Adipose tissue (tissue), 3 donors: ENCODE measurements around the gene CHST11. TPM values are rescaled to one million over a fixed set of nuclear protein-coding genes. Genes with fewer than 3 reads are reported as not detected.

ENCODE experiments used
- H3K27ac ChIP-seq: one replicate; pipeline ENCODE4 v1.5.1; 2013; ENCODE audit warnings: low read depth, low read length
- WGBS, 3 donors: extraction: QIAGEN DNeasy Blood & Tissue Kit; methylation state at CpG; one replicate each; pipeline ENCODE4 v1.1.7; 2013; 5-methylcytosine and 5-hydroxymethylcytosine counted together
- polyA plus RNA-seq, 3 donors: library from polyadenylated mRNA; stranded (reverse); fragments of 200-250 nt; gene quantifications; one replicate each; pipeline ENCODE4 v1.2.3, GENCODE V29; 2013
- donor health status: healthy with polysubstance abuse.
- donor health status: Bipolar disorder and iron deficiency.
- donor health status: healthy.

CHST11 gene
- polyA plus RNA-seq, 3 donors = 2.0 to 6.6 (median 3.6) TPM

DNA sequence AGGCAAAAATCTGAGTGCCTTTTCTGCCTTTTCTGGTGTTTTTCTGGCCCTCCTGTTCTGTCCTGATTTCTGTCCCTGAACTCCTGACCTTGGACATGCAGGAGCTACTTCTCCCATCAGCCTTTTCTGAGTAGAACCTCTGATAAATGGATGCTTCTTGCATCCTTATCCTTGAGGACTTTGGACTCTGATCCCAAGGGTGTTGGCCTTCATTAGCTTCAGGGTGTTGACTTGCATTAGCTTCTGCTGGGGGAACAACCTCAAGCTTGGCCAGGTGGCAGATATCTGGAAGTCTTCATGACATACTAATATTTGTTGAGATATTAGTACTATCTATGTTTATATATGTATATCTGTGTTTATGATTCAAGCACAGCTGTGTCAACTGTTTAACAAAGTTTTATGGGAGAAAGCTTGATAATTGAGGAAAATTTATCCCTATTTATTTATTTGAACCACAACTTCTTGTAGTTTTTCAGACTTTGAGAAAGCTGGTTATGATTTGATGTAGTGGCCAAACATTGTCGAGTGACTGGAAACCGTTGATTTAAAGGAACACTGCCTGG, 124.3 kb downstream of the CHST11 start:
- WGBS, 3 donors = 19 to 83% (median 76%) methylated on average over 2 of the region's 2 CpGs
- H3K27ac ChIP-seq = no peak overlapping the region

DNA sequence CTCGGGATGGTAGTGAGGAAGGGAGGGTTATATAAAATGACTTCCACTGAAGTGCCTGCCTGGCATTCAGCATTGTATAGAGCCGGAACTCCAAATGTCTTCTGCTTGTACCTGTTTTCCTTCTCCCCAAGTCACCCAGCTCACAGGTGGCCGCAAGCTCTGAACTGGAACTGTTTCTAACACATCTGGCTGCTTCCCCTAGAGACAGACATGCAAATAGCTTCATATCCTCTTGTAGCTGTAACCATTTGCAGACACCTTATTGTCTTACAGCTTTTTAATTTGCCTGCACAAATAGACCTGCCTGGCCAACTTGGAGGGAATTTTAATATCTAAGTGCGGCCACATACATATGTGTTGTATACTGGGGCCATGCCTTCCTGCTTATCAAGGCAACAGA, 126.0 kb downstream of the CHST11 start:
- WGBS, 3 donors = 80 to 93% (median 87%) methylated on average over 4 of the region's 4 CpGs
- no peak overlapping the region for H3K27ac ChIP-seq

GRCh38 chr12:104583301-104583700, 126.6 kb downstream of the CHST11 start:
- H3K27ac ChIP-seq = no peak overlapping the region
- 44 to 80% (median 78%) methylated on average over 4 of the region's 4 CpGs for WGBS, 3 donors

- no peak overlapping the region for H3K27ac ChIP-seq
- WGBS, 3 donors = 95 to 97% (median 96%) methylated on average over 4 of the region's 4 CpGs
These were observed 128.8 kb downstream of the CHST11 start for GRCh38 chr12:104585448-104586055.

- H3K27ac ChIP-seq = no peak overlapping the region
- 75 to 85% (median 78%) methylated on average over 7 of the region's 7 CpGs for WGBS, 3 donors
These were observed 129.7 kb downstream of the CHST11 start for GRCh38 chr12:104586351-104586919.

- WGBS, 3 donors = 85 to 95% (median 90%) methylated on average over 11 of the region's 11 CpGs
- no peak overlapping the region for H3K27ac ChIP-seq
These were observed 131.5 kb downstream of the CHST11 start for GRCh38 chr12:104588047-104588920.

DNA sequence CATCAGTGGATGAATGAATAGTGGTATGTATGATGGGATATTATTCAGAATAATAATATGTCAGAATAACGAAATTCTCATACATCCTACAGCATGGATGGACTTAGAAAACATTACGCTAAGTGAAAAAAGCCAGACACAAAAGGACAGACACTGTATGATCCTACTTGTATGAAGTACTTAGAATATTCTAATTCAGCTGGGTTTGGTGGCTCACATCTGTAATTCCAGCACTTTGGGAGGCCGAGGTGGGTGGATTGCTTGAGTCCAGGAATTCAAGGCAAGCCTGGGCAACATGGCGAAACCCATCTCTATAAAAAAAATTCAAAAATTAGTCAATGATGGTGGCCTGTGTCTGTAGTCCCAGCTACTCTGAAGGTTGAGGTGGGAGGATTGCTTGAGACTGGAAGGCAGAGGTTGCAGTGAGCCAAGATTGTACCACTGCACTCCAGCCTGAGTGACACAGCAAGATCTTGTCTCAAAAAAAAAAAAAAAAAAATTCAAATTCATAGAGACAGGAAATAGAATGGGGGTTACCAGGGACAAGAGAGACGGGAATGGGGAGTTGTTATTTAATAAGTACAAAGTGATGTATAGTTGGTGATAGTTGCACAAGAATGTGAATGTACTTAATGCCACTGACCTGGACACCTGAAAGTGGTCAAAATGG, 132.3 kb downstream of the CHST11 start:
- 73 to 76% (median 74%) methylated on average over 5 of the region's 5 CpGs for WGBS, 3 donors

GRCh38 chr12:104590022-104590421, 133.3 kb downstream of the CHST11 start:
- 81 to 92% (median 89%) methylated on average over 8 of the region's 8 CpGs for WGBS, 3 donors
- no peak overlapping the region for H3K27ac ChIP-seq

More for the DNA sequence above, 132.3 kb downstream of the CHST11 start:
- no peak overlapping the region for H3K27ac ChIP-seq

DNA sequence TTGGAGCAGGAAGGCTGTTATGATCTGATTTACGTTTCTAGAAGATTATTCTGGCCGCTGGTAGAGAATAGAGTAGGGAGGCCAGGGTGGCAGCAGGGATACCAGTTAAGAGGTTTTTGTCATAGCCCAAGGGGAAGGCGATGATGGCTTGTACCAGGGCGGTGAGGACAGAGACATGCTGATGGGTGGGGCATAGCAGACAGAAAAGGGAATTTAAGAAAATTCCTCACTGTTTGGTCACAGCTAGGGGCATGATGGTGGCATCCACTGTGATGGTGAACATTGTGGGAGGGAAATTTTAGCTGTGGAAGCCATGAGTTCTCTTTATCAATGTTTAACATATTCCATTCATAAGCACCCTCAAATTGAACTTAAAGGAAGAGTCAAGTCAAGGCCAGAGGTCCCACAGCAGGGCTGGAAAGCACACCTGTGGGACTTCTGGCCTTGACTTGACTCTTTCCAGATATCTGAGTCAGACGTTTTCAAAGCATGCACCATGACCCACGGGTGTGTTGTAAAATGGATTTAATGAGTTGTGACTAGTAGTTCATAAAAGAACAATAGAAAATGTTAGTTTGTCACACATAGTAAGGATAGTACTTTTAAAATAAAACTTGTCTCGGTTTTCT, 134.6 kb downstream of the CHST11 start:
- H3K27ac ChIP-seq = no peak overlapping the region
- WGBS, 3 donors = 63 to 76% (median 70%) methylated on average over 7 of the region's 7 CpGs

DNA sequence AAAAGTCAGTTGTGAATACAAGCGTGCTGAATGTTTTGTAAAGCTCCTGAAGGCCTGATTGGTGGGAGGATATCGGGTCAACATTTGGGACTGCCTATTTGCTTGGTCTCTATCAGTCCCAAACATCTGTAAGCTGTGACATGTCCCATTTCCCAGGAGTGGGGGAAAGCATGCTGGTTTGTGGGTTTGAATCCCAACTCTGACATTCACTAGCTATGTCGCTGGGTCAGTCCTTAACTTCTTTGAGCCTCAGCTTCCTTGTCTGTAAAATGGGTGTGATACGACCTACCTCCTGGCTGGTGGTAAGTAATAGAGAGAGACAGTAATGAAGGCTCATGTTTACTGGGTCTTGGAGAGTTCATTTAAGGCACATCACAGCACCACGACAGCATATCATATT, 136.7 kb downstream of the CHST11 start:
- no peak overlapping the region for H3K27ac ChIP-seq
- 79 to 95% (median 79%) methylated on average over 5 of the region's 5 CpGs for WGBS, 3 donors

DNA sequence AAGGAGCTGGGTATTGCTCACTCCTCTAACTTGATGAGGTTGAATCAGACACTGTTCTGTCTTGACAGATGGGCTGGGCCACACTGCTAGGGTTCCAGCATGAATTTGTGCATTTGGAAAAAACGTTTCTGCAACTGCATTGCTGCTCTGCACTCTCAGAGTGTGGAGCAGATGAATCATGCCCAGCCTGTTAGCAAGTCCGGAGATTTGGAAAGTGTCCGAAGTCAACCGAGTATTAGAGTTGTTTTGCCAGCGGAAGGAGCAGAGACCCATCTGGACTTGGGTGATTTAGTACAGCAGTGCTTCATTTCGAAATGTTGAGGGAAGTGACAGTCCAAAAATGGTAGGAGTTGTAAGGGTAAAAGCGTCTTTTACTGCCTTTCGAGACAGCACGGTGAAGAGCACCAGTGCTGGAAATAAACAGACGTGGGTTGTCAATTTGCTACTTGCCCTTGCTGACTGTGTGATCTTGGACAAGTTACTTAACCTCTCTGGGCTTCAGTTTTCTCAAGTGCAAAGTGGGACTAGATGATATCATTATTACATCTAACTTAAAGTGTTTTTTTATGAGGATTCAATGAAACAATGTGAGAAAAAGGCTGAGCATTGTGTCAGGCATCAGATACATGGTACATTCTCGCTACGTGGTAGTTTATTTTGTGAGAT, 139.5 kb downstream of the CHST11 start:
- no peak overlapping the region for H3K27ac ChIP-seq
- 47 to 78% (median 53%) methylated on average over 12 of the region's 12 CpGs for WGBS, 3 donors

GRCh38 chr12:104596898-104597843, 140.4 kb downstream of the CHST11 start:
- WGBS, 3 donors = 76 to 77% (median 76%) methylated on average over 15 of the region's 15 CpGs
- H3K27ac ChIP-seq = no peak overlapping the region

- H3K27ac ChIP-seq = no peak overlapping the region
- 36 to 66% (median 65%) methylated on average over 15 of the region's 15 CpGs for WGBS, 3 donors
These were observed 141.9 kb downstream of the CHST11 start for GRCh38 chr12:104598342-104599271.

DNA sequence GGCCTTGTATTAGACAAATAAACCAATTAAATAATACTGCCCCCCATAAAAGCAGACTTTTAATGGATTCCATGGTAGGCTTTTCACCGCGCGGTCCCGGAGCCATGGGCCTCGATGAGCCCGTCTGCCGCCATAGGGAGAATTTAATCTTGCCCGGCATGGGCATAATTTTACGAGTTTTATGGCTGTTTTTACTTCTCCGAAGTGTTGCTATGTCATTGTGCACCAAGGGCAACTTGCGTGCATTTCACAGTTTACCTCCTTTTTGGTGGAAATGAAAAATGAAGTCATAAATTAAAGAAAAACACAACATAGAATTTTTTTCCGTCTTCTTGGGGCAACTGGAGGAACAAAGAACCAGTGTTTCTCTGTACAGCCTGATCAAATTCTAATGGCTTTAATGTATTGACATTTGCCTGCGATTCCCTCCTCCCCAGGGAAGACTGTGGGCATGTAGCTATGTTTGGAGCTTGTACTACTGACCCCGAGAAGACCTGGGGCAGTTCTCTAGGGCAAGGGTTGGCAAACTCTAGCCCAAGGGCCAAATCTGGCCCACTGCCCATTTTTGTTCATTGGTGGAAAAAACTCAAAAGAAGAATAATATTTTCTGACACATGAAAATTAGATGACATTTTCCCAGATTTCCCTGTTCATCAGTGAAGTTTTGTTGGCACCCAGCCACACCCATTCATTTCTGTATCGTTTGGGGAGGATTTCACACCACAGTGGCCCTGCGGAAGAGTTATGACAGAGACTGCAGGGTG, 142.7 kb downstream of the CHST11 start:
- 77 to 82% (median 79%) methylated on average over 16 of the region's 16 CpGs for WGBS, 3 donors
- no peak overlapping the region for H3K27ac ChIP-seq
